Measurements from ENCODE around the gene KCNJ10.

KCNJ10 gene

GRCh38 chr1:160111462-160111861 is 41.5 kb upstream of the KCNJ10 start (continued):
- TF ChIP-seq PRDM4 (tag by site-specific recombination; IDR thresholded peaks at IDR 0.05) (peak; percentile 16; the same call in 1 of the 2 replicates), ZNF664 (tag by site-specific recombination; IDR thresholded peaks at IDR 0.05) (peak; percentile 70; the same call in 1 of the 2 replicates), ZNF292 (tag by site-specific recombination; IDR thresholded peaks at IDR 0.05; ENCODE audit: borderline replicate concordance, low read depth) (0 out of 2 replicates have a peak, but pooled peaks have one; percentile 38), ZNF558 (tag by site-specific recombination; IDR thresholded peaks at IDR 0.05) (peak; percentile 77; the same call in 1 of the 2 replicates), ZNF140 (tag by site-specific recombination; IDR thresholded peaks at IDR 0.05) (peak; percentile 77), ZNF394 (tag by site-specific recombination; IDR thresholded peaks at IDR 0.05; ENCODE audit: borderline replicate concordance) (peak; percentile 95), ZNF530 (tag by site-specific recombination; IDR thresholded peaks at IDR 0.05; ENCODE audit: low read depth) (0 out of 2 replicates have a peak, but pooled peaks have one; percentile 57), ZNF791 (tag by site-specific recombination; IDR thresholded peaks at IDR 0.05) (peak; percentile 66; the same call in 1 of the 2 replicates)

- H3K36me3 ChIP-seq (ENCODE audit: control insufficient read depth in 2 of 2, insufficient read depth in 1 of 2, low read length in 2 of 2), result no peaks in the 10 kb centered on the region
- no peak overlapping the region for H3K4me3 ChIP-seq (ENCODE audit: low read depth, low read length)
- CTCF ChIA-PET, result interaction anchor here (0.6 to 3.1 kb wide), 8 partner anchors 8 to 345 kb away, joined by 3 to 15 read pairs (median 5); partner anchors contain the start of gene KCNJ9
- TF ChIP-seq ZIC2 (tag by site-specific recombination; IDR thresholded peaks at IDR 0.05) (0 out of 2 replicates have a peak, but pooled peaks have one; percentile 1), ZNF629 (tag by site-specific recombination; IDR thresholded peaks at IDR 0.05) (no peak)
- POLR2A ChIA-PET, result no interaction called here
- no peaks in the 10 kb centered on the region for H3K4me1 ChIP-seq (ENCODE audit: control insufficient read depth, insufficient read depth, low read length)
- H3K27ac ChIP-seq (ENCODE audit: extremely low read depth, low read depth, low read length), result no peak overlapping the region
- H3K9me3 ChIP-seq (ENCODE audit: control insufficient read depth, insufficient read depth, low read depth, low read length), result no peaks in the 10 kb centered on the region
These were observed 39.7 kb upstream of the KCNJ10 start for GRCh38 chr1:160109686-160110085.

- TF ChIP-seq ZNF518A (tag by site-specific recombination; conservative IDR thresholded peaks at IDR 0.05; ENCODE audit: low read depth) (0 out of 2 replicates have a peak, but pooled peaks have one; percentile 23), ATF2 (tag by site-specific recombination; IDR thresholded peaks at IDR 0.05; ENCODE audit: low read depth) (0 out of 2 replicates have a peak, but pooled peaks have one; percentile 17), ZNF580 (tag by site-specific recombination; IDR thresholded peaks at IDR 0.05) (peak; percentile 53; the same call in 1 of the 2 replicates), ZNF664 (tag by site-specific recombination; IDR thresholded peaks at IDR 0.05) (peak; percentile 96), MZF1 (tag by site-specific recombination; IDR thresholded peaks at IDR 0.05; ENCODE audit: borderline replicate concordance) (peak; percentile 50; the same call in 1 of the 2 replicates), ZNF214 (tag by site-specific recombination; IDR thresholded peaks at IDR 0.05; ENCODE audit: borderline replicate concordance) (no peak), SCRT2 (tag by site-specific recombination; IDR thresholded peaks at IDR 0.05) (peak; percentile 94), ZNF416 (tag by site-specific recombination; IDR thresholded peaks at IDR 0.05) (no peak), ZIC2 (tag by site-specific recombination; IDR thresholded peaks at IDR 0.05) (peak; percentile 62)
- ChIA-PET POLR2A (interaction anchor here (1.0 kb wide), 1 partner anchor 11 kb away, joined by 3 read pairs; the partner anchor contains the start of gene IGSF8), CTCF (interaction anchor here (0.6 to 3.1 kb wide), 20 partner anchors 13 to 510 kb away, joined by 3 to 15 read pairs (median 4); partner anchors contain the start of gene KCNJ9)
- Histone ChIP-seq H3K4me1 (ENCODE audit: control insufficient read depth, insufficient read depth, low read length) (no peaks in the 10 kb centered on the region), H3K36me3 (ENCODE audit: control insufficient read depth in 2 of 2, insufficient read depth in 1 of 2, low read length in 2 of 2) (no peaks in the 10 kb centered on the region), H3K27ac (ENCODE audit: extremely low read depth, low read depth, low read length) (no peak overlapping the region), H3K4me3 (ENCODE audit: low read depth, low read length) (no peak overlapping the region), H3K9me3 (ENCODE audit: control insufficient read depth, insufficient read depth, low read depth, low read length) (no peaks in the 10 kb centered on the region)
These were observed 39.1 kb upstream of the KCNJ10 start for GRCh38 chr1:160108888-160109662.
